Measurements from ENCODE around the gene ALKBH4. TPM values are rescaled to one million over a fixed set of nuclear protein-coding genes. Genes with fewer than 3 reads are reported as not detected.

ALKBH4 gene
- total and polyA plus RNA-seq, 2 of the 8 experiments (the other 6 are each of a cell fraction or from before 2014, with no cell fraction given) = 10.2 to 16.6 TPM

DNA sequence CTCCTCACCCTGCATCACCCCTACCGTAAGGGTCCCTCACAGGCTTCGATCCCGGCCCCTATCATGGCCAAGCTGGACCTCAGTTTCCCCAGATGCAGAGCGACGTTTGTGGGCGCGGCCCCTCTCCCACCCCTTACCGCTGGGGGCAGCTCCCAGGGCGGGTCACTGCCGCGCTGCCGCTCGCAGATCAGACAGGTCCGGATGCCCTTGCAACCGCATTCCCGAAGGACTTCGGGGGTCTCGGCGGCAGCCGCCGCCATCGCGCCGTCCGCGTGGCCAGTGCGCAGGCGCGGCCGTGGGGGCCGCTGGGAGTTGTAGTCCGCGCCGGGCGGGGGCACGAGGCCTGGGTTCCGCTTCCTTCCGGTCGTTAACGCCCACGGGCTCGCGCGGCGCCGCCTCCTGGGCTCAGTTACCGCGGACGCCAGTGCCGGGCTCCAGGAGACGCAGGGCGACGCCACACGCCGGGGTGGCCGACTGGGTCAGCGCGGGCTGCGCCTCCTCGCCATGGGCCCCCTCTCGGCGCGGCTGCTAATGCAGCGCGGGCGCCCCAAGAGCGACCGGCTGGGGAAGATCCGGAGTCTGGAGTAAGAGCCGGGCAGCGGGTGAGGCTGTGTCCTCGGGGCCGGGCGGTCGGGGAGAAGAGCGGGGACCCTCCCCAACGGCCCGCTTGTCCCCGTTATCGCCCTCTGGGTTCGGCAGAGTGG lies at the start of gene ALKBH4, which contains the start of gene LRWD1 (continued):
- TF ChIP-seq MAX (IDR thresholded peaks at IDR 0.05) = peak; percentile 84
- TF ChIP-seq NANOG (IDR thresholded peaks at IDR 0.05; ENCODE audit: insufficient read depth, low read depth, low read length, poor library complexity, severe bottlenecking) = no peak
- TF ChIP-seq RFX5 (IDR thresholded peaks at IDR 0.05; ENCODE audit: borderline replicate concordance, low read depth, low read length) = no peak
- no peak for TF ChIP-seq SRF (IDR thresholded peaks at IDR 0.05; ENCODE audit: low read depth, low read length)
- TF ChIP-seq, protein P1, sequence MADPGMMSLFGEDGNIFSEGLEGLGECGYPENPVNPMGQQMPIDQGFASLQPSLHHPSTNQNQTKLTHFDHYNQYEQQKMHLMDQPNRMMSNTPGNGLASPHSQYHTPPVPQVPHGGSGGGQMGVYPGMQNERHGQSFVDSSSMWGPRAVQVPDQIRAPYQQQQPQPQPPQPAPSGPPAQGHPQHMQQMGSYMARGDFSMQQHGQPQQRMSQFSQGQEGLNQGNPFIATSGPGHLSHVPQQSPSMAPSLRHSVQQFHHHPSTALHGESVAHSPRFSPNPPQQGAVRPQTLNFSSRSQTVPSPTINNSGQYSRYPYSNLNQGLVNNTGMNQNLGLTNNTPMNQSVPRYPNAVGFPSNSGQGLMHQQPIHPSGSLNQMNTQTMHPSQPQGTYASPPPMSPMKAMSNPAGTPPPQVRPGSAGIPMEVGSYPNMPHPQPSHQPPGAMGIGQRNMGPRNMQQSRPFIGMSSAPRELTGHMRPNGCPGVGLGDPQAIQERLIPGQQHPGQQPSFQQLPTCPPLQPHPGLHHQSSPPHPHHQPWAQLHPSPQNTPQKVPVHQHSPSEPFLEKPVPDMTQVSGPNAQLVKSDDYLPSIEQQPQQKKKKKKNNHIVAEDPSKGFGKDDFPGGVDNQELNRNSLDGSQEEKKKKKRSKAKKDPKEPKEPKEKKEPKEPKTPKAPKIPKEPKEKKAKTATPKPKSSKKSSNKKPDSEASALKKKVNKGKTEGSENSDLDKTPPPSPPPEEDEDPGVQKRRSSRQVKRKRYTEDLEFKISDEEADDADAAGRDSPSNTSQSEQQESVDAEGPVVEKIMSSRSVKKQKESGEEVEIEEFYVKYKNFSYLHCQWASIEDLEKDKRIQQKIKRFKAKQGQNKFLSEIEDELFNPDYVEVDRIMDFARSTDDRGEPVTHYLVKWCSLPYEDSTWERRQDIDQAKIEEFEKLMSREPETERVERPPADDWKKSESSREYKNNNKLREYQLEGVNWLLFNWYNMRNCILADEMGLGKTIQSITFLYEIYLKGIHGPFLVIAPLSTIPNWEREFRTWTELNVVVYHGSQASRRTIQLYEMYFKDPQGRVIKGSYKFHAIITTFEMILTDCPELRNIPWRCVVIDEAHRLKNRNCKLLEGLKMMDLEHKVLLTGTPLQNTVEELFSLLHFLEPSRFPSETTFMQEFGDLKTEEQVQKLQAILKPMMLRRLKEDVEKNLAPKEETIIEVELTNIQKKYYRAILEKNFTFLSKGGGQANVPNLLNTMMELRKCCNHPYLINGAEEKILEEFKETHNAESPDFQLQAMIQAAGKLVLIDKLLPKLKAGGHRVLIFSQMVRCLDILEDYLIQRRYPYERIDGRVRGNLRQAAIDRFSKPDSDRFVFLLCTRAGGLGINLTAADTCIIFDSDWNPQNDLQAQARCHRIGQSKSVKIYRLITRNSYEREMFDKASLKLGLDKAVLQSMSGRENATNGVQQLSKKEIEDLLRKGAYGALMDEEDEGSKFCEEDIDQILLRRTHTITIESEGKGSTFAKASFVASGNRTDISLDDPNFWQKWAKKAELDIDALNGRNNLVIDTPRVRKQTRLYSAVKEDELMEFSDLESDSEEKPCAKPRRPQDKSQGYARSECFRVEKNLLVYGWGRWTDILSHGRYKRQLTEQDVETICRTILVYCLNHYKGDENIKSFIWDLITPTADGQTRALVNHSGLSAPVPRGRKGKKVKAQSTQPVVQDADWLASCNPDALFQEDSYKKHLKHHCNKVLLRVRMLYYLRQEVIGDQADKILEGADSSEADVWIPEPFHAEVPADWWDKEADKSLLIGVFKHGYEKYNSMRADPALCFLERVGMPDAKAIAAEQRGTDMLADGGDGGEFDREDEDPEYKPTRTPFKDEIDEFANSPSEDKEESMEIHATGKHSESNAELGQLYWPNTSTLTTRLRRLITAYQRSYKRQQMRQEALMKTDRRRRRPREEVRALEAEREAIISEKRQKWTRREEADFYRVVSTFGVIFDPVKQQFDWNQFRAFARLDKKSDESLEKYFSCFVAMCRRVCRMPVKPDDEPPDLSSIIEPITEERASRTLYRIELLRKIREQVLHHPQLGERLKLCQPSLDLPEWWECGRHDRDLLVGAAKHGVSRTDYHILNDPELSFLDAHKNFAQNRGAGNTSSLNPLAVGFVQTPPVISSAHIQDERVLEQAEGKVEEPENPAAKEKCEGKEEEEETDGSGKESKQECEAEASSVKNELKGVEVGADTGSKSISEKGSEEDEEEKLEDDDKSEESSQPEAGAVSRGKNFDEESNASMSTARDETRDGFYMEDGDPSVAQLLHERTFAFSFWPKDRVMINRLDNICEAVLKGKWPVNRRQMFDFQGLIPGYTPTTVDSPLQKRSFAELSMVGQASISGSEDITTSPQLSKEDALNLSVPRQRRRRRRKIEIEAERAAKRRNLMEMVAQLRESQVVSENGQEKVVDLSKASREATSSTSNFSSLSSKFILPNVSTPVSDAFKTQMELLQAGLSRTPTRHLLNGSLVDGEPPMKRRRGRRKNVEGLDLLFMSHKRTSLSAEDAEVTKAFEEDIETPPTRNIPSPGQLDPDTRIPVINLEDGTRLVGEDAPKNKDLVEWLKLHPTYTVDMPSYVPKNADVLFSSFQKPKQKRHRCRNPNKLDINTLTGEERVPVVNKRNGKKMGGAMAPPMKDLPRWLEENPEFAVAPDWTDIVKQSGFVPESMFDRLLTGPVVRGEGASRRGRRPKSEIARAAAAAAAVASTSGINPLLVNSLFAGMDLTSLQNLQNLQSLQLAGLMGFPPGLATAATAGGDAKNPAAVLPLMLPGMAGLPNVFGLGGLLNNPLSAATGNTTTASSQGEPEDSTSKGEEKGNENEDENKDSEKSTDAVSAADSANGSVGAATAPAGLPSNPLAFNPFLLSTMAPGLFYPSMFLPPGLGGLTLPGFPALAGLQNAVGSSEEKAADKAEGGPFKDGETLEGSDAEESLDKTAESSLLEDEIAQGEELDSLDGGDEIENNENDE (IDR thresholded peaks at IDR 0.05; ENCODE audit: insufficient replicate concordance, low read length) = no peak
- TF ChIP-seq PHF8 (conservative IDR thresholded peaks at IDR 0.05; ENCODE audit: low read depth, low read length) = peak; percentile 81
- TF ChIP-seq, protein P2, sequence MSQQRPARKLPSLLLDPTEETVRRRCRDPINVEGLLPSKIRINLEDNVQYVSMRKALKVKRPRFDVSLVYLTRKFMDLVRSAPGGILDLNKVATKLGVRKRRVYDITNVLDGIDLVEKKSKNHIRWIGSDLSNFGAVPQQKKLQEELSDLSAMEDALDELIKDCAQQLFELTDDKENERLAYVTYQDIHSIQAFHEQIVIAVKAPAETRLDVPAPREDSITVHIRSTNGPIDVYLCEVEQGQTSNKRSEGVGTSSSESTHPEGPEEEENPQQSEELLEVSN (IDR thresholded peaks at IDR 0.05) = peak; percentile 31; the same call in 1 of the 2 replicates
- no peak for TF ChIP-seq POU5F1 (IDR thresholded peaks at IDR 0.05; ENCODE audit: low read depth, low read length)
